Activated naive CD8-positive, alpha-beta T cell treated with anti-CD3 and anti-CD28 coated beads, Interleukin-2, amount 10 ng/mL, durations not matched to agents 7 days and 5 days (primary cell): Measurements from ENCODE around the gene LAMA2. TPM values are rescaled to one million over a fixed set of nuclear protein-coding genes. Genes with fewer than 3 reads are reported as not detected.

Experiments
- ATAC-seq: fragments of 150-1000 bp; cut with Tn5 transposase; one replicate; pipeline ENCODE4 v1.10.0; 2021; ENCODE audit warnings: low read depth, moderate library complexity
- POLR2A ChIA-PET: fragments of 350-600 bp; sonication (Branson Sonifier 250); formaldehyde crosslinking; loops from one replicate; lab custom pipeline; 2021; ENCODE audit warnings: antibody characterized with exemption; lab: Charles Lee
- DNase-seq: peaks from one replicate; pipeline ENCODE4 v3.0.0; 2021
- H3K27ac Mint-ChIP-seq: one replicate; pipeline ENCODE4 v1.8.0; 2022; ENCODE audit warnings: mild to moderate bottlenecking, mixed read lengths
- H3K27me3 Mint-ChIP-seq: one replicate; pipeline ENCODE4 v1.8.0; 2022; ENCODE audit warnings: mild to moderate bottlenecking, moderate library complexity, mixed read lengths
- H3K36me3 Mint-ChIP-seq: one replicate; pipeline ENCODE4 v1.8.0; 2021; ENCODE audit warnings: mild to moderate bottlenecking, mixed read lengths
- H3K4me1 Mint-ChIP-seq: one replicate; pipeline ENCODE4 v1.8.0; 2021; ENCODE audit warnings: mixed read lengths
- H3K4me3 Mint-ChIP-seq: one replicate; pipeline ENCODE4 v1.8.0; 2022; ENCODE audit warnings: mild to moderate bottlenecking, moderate library complexity, mixed read lengths
- H3K9me3 Mint-ChIP-seq: one replicate; pipeline ENCODE4 v1.8.0; 2021; ENCODE audit warnings: mixed read lengths
- total RNA-seq, 2 experiments: library from RNA; stranded (reverse); gene quantifications; one replicate each; pipeline ENCODE4 v1.2.3, GENCODE V29; 2021

Gene LAMA2
- total RNA-seq, 2 experiments from 2014 or later, result not detected

GRCh38 chr6:129282019-129282418 lies 399.1 kb downstream of the LAMA2 start:
- Mint-ChIP-seq H3K36me3 (no peaks in the 10 kb centered on the region), H3K9me3 (no peaks in the 10 kb centered on the region), H3K27me3 (peaks cover 10% of the 10 kb centered on the region), H3K4me3 (no peak overlapping the region), H3K27ac (no peak overlapping the region), H3K4me1 (peaks cover 12% of the 10 kb centered on the region)
- POLR2A ChIA-PET, result no interaction called here
- DNase-seq, result no peak
- no peak for ATAC-seq

GRCh38 chr6:129284225-129284624 lies 401.3 kb downstream of the LAMA2 start:
- H3K27me3 Mint-ChIP-seq, result peaks cover 10% of the 10 kb centered on the region
- no peak overlapping the region for H3K27ac Mint-ChIP-seq
- DNase-seq, result no peak
- no peak for ATAC-seq
- H3K4me3 Mint-ChIP-seq, result no peak overlapping the region
- peaks cover 12% of the 10 kb centered on the region for H3K4me1 Mint-ChIP-seq
- H3K36me3 Mint-ChIP-seq, result no peaks in the 10 kb centered on the region
- no peaks in the 10 kb centered on the region for H3K9me3 Mint-ChIP-seq
- POLR2A ChIA-PET, result no interaction called here

GRCh38 chr6:129287231-129288177 lies 404.6 kb downstream of the LAMA2 start:
- DNase-seq, result no peak
- Mint-ChIP-seq H3K4me3 (no peak overlapping the region), H3K27me3 (peaks cover 10% of the 10 kb centered on the region), H3K4me1 (no peaks in the 10 kb centered on the region), H3K9me3 (no peaks in the 10 kb centered on the region), H3K27ac (no peak overlapping the region), H3K36me3 (no peaks in the 10 kb centered on the region)
- ATAC-seq, result no peak
- POLR2A ChIA-PET, result no interaction called here

GRCh38 chr6:129289442-129289841 lies 406.5 kb downstream of the LAMA2 start:
- Mint-ChIP-seq H3K4me3 (no peak overlapping the region), H3K36me3 (no peaks in the 10 kb centered on the region), H3K27ac (no peak overlapping the region), H3K27me3 (peaks cover 9% of the 10 kb centered on the region), H3K4me1 (no peaks in the 10 kb centered on the region), H3K9me3 (no peaks in the 10 kb centered on the region)
- POLR2A ChIA-PET, result no interaction called here
- DNase-seq, result no peak
- ATAC-seq, result no peak

- Mint-ChIP-seq H3K27ac (no peak overlapping the region), H3K27me3 (peaks cover 8% of the 10 kb centered on the region), H3K4me3 (no peak overlapping the region), H3K9me3 (no peaks in the 10 kb centered on the region), H3K36me3 (no peaks in the 10 kb centered on the region), H3K4me1 (no peaks in the 10 kb centered on the region)
- no peak for DNase-seq
- ATAC-seq, result no peak
- POLR2A ChIA-PET, result no interaction called here
Measured at GRCh38 chr6:129292836-129293235, 409.9 kb downstream of the LAMA2 start.

GRCh38 chr6:129297592-129297991 lies 414.7 kb downstream of the LAMA2 start:
- POLR2A ChIA-PET, result no interaction called here
- DNase-seq (no peak), ATAC-seq (no peak)
- Mint-ChIP-seq H3K9me3 (no peaks in the 10 kb centered on the region), H3K4me1 (no peaks in the 10 kb centered on the region), H3K27me3 (peaks cover 7% of the 10 kb centered on the region), H3K4me3 (no peak overlapping the region), H3K36me3 (no peaks in the 10 kb centered on the region), H3K27ac (no peak overlapping the region)

GRCh38 chr6:129302671-129303070 lies 419.7 kb downstream of the LAMA2 start:
- Mint-ChIP-seq H3K4me1 (no peaks in the 10 kb centered on the region), H3K27me3 (peaks cover 4% of the 10 kb centered on the region), H3K27ac (no peak overlapping the region), H3K36me3 (no peaks in the 10 kb centered on the region), H3K4me3 (no peak overlapping the region), H3K9me3 (no peaks in the 10 kb centered on the region)
- POLR2A ChIA-PET, result no interaction called here
- no peak for DNase-seq
- no peak for ATAC-seq

- DNase-seq (no peak), ATAC-seq (no peak)
- Mint-ChIP-seq H3K36me3 (no peaks in the 10 kb centered on the region), H3K9me3 (no peaks in the 10 kb centered on the region), H3K4me3 (no peak overlapping the region), H3K4me1 (no peaks in the 10 kb centered on the region), H3K27me3 (peaks cover 3% of the 10 kb centered on the region), H3K27ac (no peak overlapping the region)
- POLR2A ChIA-PET, result no interaction called here
Measured at GRCh38 chr6:129306826-129307225, 423.9 kb downstream of the LAMA2 start.

GRCh38 chr6:129307845-129308244 lies 424.9 kb downstream of the LAMA2 start:
- Mint-ChIP-seq H3K27ac (no peak overlapping the region), H3K4me1 (no peaks in the 10 kb centered on the region), H3K9me3 (no peaks in the 10 kb centered on the region), H3K27me3 (peaks cover 3% of the 10 kb centered on the region), H3K4me3 (no peak overlapping the region), H3K36me3 (no peaks in the 10 kb centered on the region)
- no peak for DNase-seq
- no peak for ATAC-seq
- POLR2A ChIA-PET, result no interaction called here

- H3K9me3 Mint-ChIP-seq, result no peaks in the 10 kb centered on the region
- H3K4me1 Mint-ChIP-seq, result no peaks in the 10 kb centered on the region
Measured at GRCh38 chr6:129309154-129309553, 426.2 kb downstream of the LAMA2 start.

GRCh38 chr6:129312880-129313279 lies 429.9 kb downstream of the LAMA2 start:
- no peaks in the 10 kb centered on the region for H3K4me1 Mint-ChIP-seq
- H3K27ac Mint-ChIP-seq, result no peak overlapping the region
- peaks cover 16% of the 10 kb centered on the region for H3K27me3 Mint-ChIP-seq
- no peak for DNase-seq
- H3K36me3 Mint-ChIP-seq, result no peaks in the 10 kb centered on the region
- POLR2A ChIA-PET, result no interaction called here
- H3K9me3 Mint-ChIP-seq, result no peaks in the 10 kb centered on the region
- no peak for ATAC-seq
- H3K4me3 Mint-ChIP-seq, result no peak overlapping the region

More at GRCh38 chr6:129309154-129309553, 426.2 kb downstream of the LAMA2 start:
- POLR2A ChIA-PET, result no interaction called here
- no peak overlapping the region for H3K4me3 Mint-ChIP-seq
- no peak for DNase-seq
- H3K36me3 Mint-ChIP-seq, result no peaks in the 10 kb centered on the region
- H3K27ac Mint-ChIP-seq, result no peak overlapping the region
- ATAC-seq, result no peak
- peaks cover 3% of the 10 kb centered on the region for H3K27me3 Mint-ChIP-seq

- Mint-ChIP-seq H3K4me1 (no peaks in the 10 kb centered on the region), H3K27ac (no peak overlapping the region), H3K27me3 (peaks cover 17% of the 10 kb centered on the region), H3K36me3 (no peaks in the 10 kb centered on the region), H3K4me3 (no peak overlapping the region), H3K9me3 (no peaks in the 10 kb centered on the region)
- POLR2A ChIA-PET, result no interaction called here
- ATAC-seq, result no peak
- no peak for DNase-seq
Measured at GRCh38 chr6:129314575-129314974, 431.6 kb downstream of the LAMA2 start.

GRCh38 chr6:129317931-129318820 lies 435.2 kb downstream of the LAMA2 start:
- POLR2A ChIA-PET, result no interaction called here
- no peaks in the 10 kb centered on the region for H3K36me3 Mint-ChIP-seq
- no peaks in the 10 kb centered on the region for H3K4me1 Mint-ChIP-seq
- peaks cover 17% of the 10 kb centered on the region for H3K27me3 Mint-ChIP-seq
- no peak overlapping the region for H3K27ac Mint-ChIP-seq
- no peak overlapping the region for H3K4me3 Mint-ChIP-seq
- H3K9me3 Mint-ChIP-seq, result no peaks in the 10 kb centered on the region
- ATAC-seq, result no peak
- DNase-seq, result no peak
